H1 (cell line): ENCODE measurements around the gene R3HDM4. TPM values are rescaled to one million over a fixed set of nuclear protein-coding genes. Genes with fewer than 3 reads are reported as not detected.

ENCODE experiments used
- BACH1 ChIP-seq: IDR thresholded peaks from 2 replicates; pipeline ENCODE4 v1.6.1; 2012; ENCODE audit warnings: low read length, improper control_type of control experiment
- CBX8 ChIP-seq: fragments of 300-800, 300-1000 bp; sonication (generic); IDR thresholded peaks from 2 replicates; pipeline ENCODE4 v1.7.1; 2016; ENCODE audit warnings: low read depth, low read length, borderline replicate concordance
- NANOG ChIP-seq: IDR thresholded peaks from 2 replicates; pipeline ENCODE4 v1.6.1; 2011; ENCODE audit warnings: low read length, low read depth, mild to moderate bottlenecking, inconsistent platforms; ENCODE audit not compliant: insufficient read depth, poor library complexity, severe bottlenecking
- POLR2A ChIP-seq, 2 experiments: IDR thresholded peaks; 1 replicate in 1 of 2; 2 replicates in 1 of 2; pipeline ENCODE4 v1.6.1; 2011; ENCODE audit warnings: low read depth in 2 of 2, low read length in 2 of 2, mild to moderate bottlenecking in 2 of 2; ENCODE audit errors: control extremely low read depth in 1 of 2
- POLR2AphosphoS5 ChIP-seq: IDR thresholded peaks from 2 replicates; pipeline ENCODE4 v1.6.1; 2011; ENCODE audit warnings: low read depth, low read length
- SIN3A ChIP-seq, 2 experiments: IDR thresholded peaks in 1 of 2; conservative IDR thresholded peaks in 1 of 2; 2 replicates each; pipeline ENCODE4 v1.6.1; 2011 to 2012; ENCODE audit warnings: low read length in 2 of 2, improper control_type of control experiment in 1 of 2, low read depth in 1 of 2, mild to moderate bottlenecking in 1 of 2
- SP1 ChIP-seq: IDR thresholded peaks from 2 replicates; pipeline ENCODE4 v1.6.1; 2011; ENCODE audit warnings: low read depth, low read length
- ZNF274 ChIP-seq: IDR thresholded peaks from 2 replicates; pipeline ENCODE4 v1.7.0; 2012; ENCODE audit warnings: low read length, borderline replicate concordance; ENCODE audit errors: extremely low read depth
- polyA plus RNA-seq, 7 experiments: library from polyadenylated mRNA; depleted of rRNA in 3 of 7; stranded (reverse) in 5 of 7; unstranded in 2 of 7; fragments of >200 nt in 5 of 7; fragments of 200-250 nt in 2 of 7; gene quantifications; 1 replicate in 5 of 7; 2 replicates in 1 of 7; 4 replicates in 1 of 7; pipeline versions ENCODE4 v1.2.1 to v1.2.3, GENCODE V29; 2011 to 2013; ENCODE audit warnings: missing spikeins in 2 of 7, mixed read lengths in 2 of 7
- total RNA-seq: library from RNA; stranded (reverse); fragmentation: NEBNext Ultra II Directional; extraction: Animal tissue kit (Norgen Biotek cat#: 25700); gene quantifications from 2 replicates; pipeline ENCODE4 v1.2.1, GENCODE V29; 2021
- TF ChIP-seq, protein P1 (sequence below): IDR thresholded peaks from 2 replicates; pipeline ENCODE4 v1.6.1; 2011; ENCODE audit warnings: low read length, improper control_type of control experiment

The R3HDM4 gene
- total and polyA plus RNA-seq, 2 of the 8 experiments (the other 6 are each of a cell fraction or from before 2014, with no cell fraction given): 76.8 to 102 TPM

GRCh38 chr19:952680-953444 is 39.8 kb upstream of the R3HDM4 start (continued):
- TF ChIP-seq, protein P1, sequence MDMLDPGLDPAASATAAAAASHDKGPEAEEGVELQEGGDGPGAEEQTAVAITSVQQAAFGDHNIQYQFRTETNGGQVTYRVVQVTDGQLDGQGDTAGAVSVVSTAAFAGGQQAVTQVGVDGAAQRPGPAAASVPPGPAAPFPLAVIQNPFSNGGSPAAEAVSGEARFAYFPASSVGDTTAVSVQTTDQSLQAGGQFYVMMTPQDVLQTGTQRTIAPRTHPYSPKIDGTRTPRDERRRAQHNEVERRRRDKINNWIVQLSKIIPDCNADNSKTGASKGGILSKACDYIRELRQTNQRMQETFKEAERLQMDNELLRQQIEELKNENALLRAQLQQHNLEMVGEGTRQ: no peak
- TF ChIP-seq CBX8 (no peak), SIN3A (conservative IDR thresholded peaks at IDR 0.05 in 1 of 2, IDR thresholded peaks at IDR 0.05 in 1 of 2; ENCODE audit: low read depth in 1 of 2, low read length in 2 of 2) (no peak), SP1 (peak; percentile 67; the same call in 1 of the 2 replicates), BACH1 (no peak), ZNF274 (no peak), POLR2A (IDR thresholded peaks at IDR 0.05; ENCODE audit: control extremely low read depth in 1 of 2, low read depth in 2 of 2, low read length in 2 of 2) (no peak), POLR2AphosphoS5 (no peak), NANOG (no peak)
- TF ChIP-seq, all 59 proteins: peak for 3
